GM12865 (cell line): ENCODE measurements around the gene CACNA1H.
"Not testable (repeated sequence)": the region's sequence is repeated elsewhere in the genome, so short reads cannot be mapped to it uniquely, and the experiment has no call there.

Experiments used
- DNase-seq: peaks from one replicate; pipeline ENCODE4 v3.0.0; 2010; ENCODE audit warnings: low read depth
- H3K4me3 ChIP-seq: 2 replicates; pipeline ENCODE4 v1.5.1; 2011; ENCODE audit warnings: mild to moderate bottlenecking, low read depth, low read length, control low read depth
- CTCF ChIP-seq: IDR thresholded peaks from 2 replicates; pipeline ENCODE4 v1.5.1; 2011; ENCODE audit warnings: low read length, control low read depth, low read depth, inconsistent platforms; ENCODE audit not compliant: insufficient read depth; ENCODE audit errors: missing control alignments

Gene CACNA1H

GRCh38 chr16:1264345-1265089 is 111.6 kb downstream of the CACNA1H start:
- no peak for DNase-seq
- H3K4me3 ChIP-seq: no peak overlapping the region
- no peak for TF ChIP-seq CTCF

GRCh38 chr16:1265090-1265630 is 112.3 kb downstream of the CACNA1H start:
- no peak for TF ChIP-seq CTCF
- DNase-seq: no peak
- no peak overlapping the region for H3K4me3 ChIP-seq

- DNase-seq: no peak
- TF ChIP-seq CTCF: no peak
- no peak overlapping the region for H3K4me3 ChIP-seq
Observed at GRCh38 chr16:1265826-1266225, 112.9 kb downstream of the CACNA1H start.

- not testable (repeated sequence) for DNase-seq, H3K4me3 ChIP-seq
Observed at GRCh38 chr16:1269418-1269817, 116.5 kb downstream of the CACNA1H start.

DNA sequence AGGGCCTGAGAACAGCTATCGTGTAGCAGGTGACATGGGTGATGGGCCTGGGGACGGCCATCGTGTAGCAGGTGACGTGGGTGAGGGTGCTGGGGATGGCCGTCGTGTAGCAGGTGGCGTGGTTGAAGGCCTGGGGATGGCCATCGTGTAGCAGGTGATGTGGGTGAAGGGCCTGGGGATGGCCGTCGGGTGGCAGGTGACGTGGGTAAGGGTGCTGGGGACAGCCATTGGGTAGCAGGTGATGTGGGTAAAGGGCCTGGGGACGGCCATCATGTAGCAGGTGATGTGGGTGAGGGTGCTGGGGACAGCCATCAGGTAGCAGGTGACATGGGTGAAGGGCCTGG is 118.4 kb downstream of the CACNA1H start:
- no peak overlapping the region for H3K4me3 ChIP-seq
- TF ChIP-seq CTCF: no peak
- DNase-seq: no peak
